ENCODE measurements around the gene PDRG1. TPM values are rescaled to one million over a fixed set of nuclear protein-coding genes. Genes with fewer than 3 reads are reported as not detected.

PDRG1 gene
- total RNA-seq, 1 donor from 2014 or later: 15.5 TPM

DNA sequence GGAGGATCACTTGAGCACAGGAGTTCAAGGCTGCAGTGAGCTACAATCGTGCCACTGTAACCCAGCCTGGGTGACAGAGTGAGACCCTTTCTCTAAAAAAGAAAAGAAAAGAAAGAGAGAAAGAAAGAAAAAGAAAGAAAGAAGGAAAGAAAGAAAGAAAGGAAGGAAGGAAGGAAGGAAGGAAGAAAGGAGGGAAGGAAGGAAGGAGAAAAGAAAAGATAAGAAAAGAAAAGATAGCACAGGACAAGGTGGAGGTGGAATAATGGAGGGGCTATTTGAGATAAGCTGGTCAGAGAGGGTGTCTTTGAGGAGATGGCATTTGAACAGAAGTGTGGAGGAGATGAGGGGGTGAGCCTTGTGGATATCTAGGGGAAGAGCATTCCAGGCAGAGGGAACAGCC lies 2.7 kb upstream of the PDRG1 start:
- DNase-seq (ENCODE audit: low spot score): no peak
- intact Hi-C loops (cut with micrococcal nuclease): loop anchor here (10.0 kb wide), 1 partner anchor 130 kb away; no protein-coding TSS in a partner anchor
- Mint-ChIP-seq H3K27me3 (ENCODE audit: low read depth) (peaks cover 10% of the 10 kb centered on the region), H3K4me1 (ENCODE audit: low read depth) (peaks cover 16% of the 10 kb centered on the region), H3K27ac (no peak overlapping the region), H3K9me3 (no peaks in the 10 kb centered on the region), H3K4me3 (ENCODE audit: low read depth) (no peak overlapping the region), H3K36me3 (ENCODE audit: low read depth) (peaks cover 14% of the 10 kb centered on the region)

DNA sequence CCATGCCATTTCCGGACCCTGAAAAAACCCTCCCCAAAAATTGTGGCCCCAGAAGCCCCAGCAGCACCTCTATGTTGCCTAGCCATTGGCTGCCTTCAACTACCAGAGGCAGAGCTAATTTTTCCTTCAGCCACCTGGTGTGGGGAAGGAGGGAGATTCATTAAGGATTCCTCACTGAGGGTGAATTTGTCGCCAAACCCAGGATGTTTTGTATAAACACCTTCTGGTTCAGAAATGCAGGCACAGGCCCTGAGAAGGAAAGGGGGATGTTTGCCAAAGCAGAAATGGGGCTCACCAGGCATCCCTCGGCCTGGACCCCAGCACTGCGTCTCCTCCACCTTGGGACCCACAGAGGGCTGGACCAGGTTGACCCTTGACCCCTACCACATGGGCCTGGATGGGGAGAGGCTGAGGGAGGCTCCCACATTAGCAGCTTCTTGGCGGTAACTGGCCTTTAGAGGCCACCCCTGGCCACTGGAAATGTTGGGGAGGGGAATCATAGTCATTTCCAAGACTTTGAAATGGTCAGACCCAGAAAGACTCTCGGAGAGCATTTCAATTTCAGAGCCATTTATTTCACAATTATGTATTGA lies 1.8 kb upstream of the PDRG1 start:
- peaks cover 8% of the 10 kb centered on the region for H3K27me3 Mint-ChIP-seq (ENCODE audit: low read depth)
- DNase-seq (ENCODE audit: low spot score): no peak
- intact Hi-C loops (cut with micrococcal nuclease): loop anchor here (10.0 kb wide), 1 partner anchor 129 kb away; no protein-coding TSS in a partner anchor
- H3K9me3 Mint-ChIP-seq: no peaks in the 10 kb centered on the region
- H3K4me3 Mint-ChIP-seq (ENCODE audit: low read depth): no peak overlapping the region
- peaks cover 21% of the 10 kb centered on the region for H3K36me3 Mint-ChIP-seq (ENCODE audit: low read depth)
- no peak overlapping the region for H3K27ac Mint-ChIP-seq
- H3K4me1 Mint-ChIP-seq (ENCODE audit: low read depth): peaks cover 19% of the 10 kb centered on the region

DNA sequence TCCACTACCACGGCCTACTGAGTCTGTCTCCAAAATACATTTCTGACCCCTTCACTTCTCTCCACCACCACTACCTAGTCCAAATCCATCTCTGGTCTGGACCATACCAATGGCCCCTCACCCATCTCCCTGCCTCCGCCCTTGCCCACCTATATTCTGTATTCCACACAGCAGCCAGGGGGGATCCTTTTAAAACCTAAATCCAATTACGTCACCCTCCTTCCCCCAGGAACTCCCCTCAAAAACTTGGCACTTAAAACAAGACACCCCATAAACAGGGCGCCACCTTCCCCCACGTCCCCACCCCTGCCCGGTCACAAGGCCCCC lies 680 bp downstream of the PDRG1 start:
- Mint-ChIP-seq H3K9me3 (no peaks in the 10 kb centered on the region), H3K27ac (peak overlapping the region; percentile 95), H3K27me3 (ENCODE audit: low read depth) (peaks cover 3% of the 10 kb centered on the region), H3K4me3 (ENCODE audit: low read depth) (peak overlapping the region; percentile 86), H3K4me1 (ENCODE audit: low read depth) (peaks cover 19% of the 10 kb centered on the region), H3K36me3 (ENCODE audit: low read depth) (peaks cover 37% of the 10 kb centered on the region)
- no peak for DNase-seq (ENCODE audit: low spot score)
- intact Hi-C loops (cut with micrococcal nuclease): loop anchor here (10.0 kb wide), 1 partner anchor 126 kb away; no protein-coding TSS in a partner anchor

DNA sequence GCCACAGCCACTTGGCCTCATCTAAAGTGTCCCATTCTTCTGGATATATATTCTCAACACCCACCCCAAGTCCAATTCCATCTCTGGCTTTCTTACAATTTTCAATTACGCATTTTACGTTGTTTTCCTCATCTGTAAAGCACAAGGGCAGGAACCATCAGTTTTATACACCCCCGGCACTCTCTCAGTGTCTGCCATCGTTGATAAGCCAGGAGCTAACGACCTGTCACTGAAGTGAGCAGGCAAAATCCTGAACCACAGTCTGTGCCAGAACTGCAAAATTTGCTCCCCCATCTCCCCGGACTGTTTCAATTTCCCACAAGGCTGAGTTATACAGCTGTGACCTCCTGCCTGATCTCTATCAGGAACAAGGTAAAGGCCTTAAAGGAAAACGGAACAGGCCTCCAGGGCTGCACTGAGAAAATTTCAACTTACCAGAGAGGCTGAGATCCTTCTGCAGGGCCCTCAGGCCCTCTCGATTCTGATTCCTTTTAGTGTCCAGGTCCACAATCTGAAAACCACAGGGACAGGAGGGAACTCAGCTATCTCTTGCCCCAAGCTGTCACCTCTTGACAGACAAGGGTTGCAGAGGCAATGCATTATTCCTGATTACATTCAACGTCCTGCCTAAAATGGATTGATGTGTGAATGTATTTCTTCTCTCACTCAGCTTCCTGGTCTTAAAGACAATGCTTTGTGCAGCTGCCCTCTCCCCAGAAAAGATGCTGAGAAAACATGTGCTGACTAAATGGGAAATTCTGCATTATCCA lies 1.8 kb downstream of the PDRG1 start:
- intact Hi-C loops (cut with micrococcal nuclease): loop anchor here (10.0 kb wide), 1 partner anchor 125 kb away; no protein-coding TSS in a partner anchor
- peaks cover 19% of the 10 kb centered on the region for H3K4me1 Mint-ChIP-seq (ENCODE audit: low read depth)

DNA sequence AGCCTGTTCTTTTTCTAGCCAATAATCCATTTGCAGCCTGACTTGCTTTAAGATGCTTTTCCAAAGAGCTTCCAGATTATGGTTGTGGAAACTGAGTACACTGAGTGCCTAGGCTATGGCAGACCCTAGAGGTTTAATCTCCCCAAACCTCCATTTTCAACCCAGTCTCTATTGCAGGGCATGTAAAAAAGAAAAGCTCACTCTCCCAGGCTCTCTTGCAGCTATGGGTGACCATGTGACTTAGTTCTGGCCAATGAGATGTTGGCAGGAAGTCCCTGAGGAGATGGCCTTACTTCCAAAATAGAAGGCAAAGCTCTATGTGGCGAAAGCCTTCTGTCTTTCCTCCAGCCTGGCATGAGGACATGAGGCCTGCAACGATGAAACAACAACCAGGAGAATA lies 3.8 kb downstream of the PDRG1 start:
- no peaks in the 10 kb centered on the region for H3K9me3 Mint-ChIP-seq
- intact Hi-C loops (cut with micrococcal nuclease): no loop called here
- DNase-seq (ENCODE audit: low spot score): no peak
- peaks cover 19% of the 10 kb centered on the region for H3K4me1 Mint-ChIP-seq (ENCODE audit: low read depth)
- H3K36me3 Mint-ChIP-seq (ENCODE audit: low read depth): peaks cover 52% of the 10 kb centered on the region
- no peak overlapping the region for H3K27ac Mint-ChIP-seq
- H3K4me3 Mint-ChIP-seq (ENCODE audit: low read depth): no peak overlapping the region
- H3K27me3 Mint-ChIP-seq (ENCODE audit: low read depth): no peaks in the 10 kb centered on the region

More for the DNA sequence above, 1.8 kb downstream of the PDRG1 start:
- H3K4me3 Mint-ChIP-seq (ENCODE audit: low read depth): peak overlapping the region; percentile 86
- H3K9me3 Mint-ChIP-seq: no peaks in the 10 kb centered on the region
- DNase-seq (ENCODE audit: low spot score): no peak
- no peak overlapping the region for H3K27ac Mint-ChIP-seq
- H3K27me3 Mint-ChIP-seq (ENCODE audit: low read depth): no peaks in the 10 kb centered on the region
- H3K36me3 Mint-ChIP-seq (ENCODE audit: low read depth): peaks cover 45% of the 10 kb centered on the region

DNA sequence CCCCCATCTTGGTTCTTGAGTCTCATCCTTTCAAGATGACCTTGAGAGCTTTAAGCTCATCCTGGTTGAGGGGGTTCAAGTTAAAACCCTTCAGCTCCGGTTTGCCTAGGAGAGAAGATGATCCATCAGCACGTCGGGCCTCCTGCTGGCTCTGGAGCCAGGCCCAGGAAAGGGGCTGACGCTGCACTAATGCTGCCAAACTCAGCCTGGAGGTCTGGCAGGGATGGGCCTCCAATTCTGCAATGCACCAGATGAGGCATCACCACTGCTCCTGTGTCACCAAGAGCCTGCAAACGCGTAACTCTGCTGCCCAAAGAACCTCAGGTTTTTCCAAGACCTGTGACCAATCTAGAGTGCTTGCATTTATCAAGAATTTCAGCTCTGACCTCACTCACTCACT lies 6.1 kb downstream of the PDRG1 start:
- intact Hi-C loops (cut with micrococcal nuclease): no loop called here
- no peak for DNase-seq (ENCODE audit: low spot score)
- no peaks in the 10 kb centered on the region for H3K27me3 Mint-ChIP-seq (ENCODE audit: low read depth)
- H3K9me3 Mint-ChIP-seq: no peaks in the 10 kb centered on the region
- peaks cover 45% of the 10 kb centered on the region for H3K36me3 Mint-ChIP-seq (ENCODE audit: low read depth)
- no peak overlapping the region for H3K27ac Mint-ChIP-seq
- no peak overlapping the region for H3K4me3 Mint-ChIP-seq (ENCODE audit: low read depth)
- peaks cover 10% of the 10 kb centered on the region for H3K4me1 Mint-ChIP-seq (ENCODE audit: low read depth)

DNA sequence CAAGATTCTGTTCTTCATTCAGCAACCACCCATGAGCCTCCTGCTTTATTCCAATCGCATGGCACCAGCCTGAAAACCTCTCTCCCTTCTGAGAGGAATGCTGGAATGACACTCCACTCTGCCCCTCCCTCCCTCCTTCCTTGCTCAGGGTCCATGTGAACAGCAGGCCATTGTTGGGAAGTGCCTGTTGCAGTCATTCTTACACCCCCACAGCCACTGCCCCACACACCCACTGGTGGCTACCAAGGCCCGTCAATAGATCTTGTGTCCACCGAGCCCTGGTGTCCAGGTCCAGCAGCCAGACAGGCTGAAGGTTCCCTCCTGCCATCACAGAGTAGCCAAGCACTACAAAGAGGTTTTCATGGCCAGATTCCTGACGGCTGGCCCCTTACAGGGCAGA lies 6.5 kb downstream of the PDRG1 start:
- intact Hi-C loops (cut with micrococcal nuclease): no loop called here
- DNase-seq (ENCODE audit: low spot score): no peak
- Mint-ChIP-seq H3K36me3 (ENCODE audit: low read depth) (peaks cover 45% of the 10 kb centered on the region), H3K4me3 (ENCODE audit: low read depth) (no peak overlapping the region), H3K4me1 (ENCODE audit: low read depth) (peaks cover 6% of the 10 kb centered on the region), H3K27me3 (ENCODE audit: low read depth) (no peaks in the 10 kb centered on the region), H3K27ac (no peak overlapping the region), H3K9me3 (no peaks in the 10 kb centered on the region)

DNA sequence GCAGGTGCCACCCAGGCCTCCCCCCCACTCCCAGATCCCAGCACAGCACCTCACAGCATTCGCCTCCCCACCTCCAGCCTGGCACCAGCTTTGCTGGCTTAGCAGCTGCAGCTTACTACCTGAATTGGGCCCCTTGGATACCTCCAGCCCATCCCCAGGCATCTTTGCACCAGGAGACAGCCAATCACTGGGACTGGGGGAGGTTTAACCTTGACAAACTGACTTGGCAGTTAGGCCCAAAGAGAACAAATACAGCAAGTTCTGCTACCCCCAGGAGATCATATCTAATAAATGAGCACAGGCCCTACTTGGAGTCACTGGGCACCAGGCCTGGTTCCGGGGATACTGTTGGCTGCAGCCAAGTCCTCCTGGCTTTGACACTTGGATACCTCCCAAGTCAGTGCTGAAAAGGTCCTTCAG lies 8.8 kb downstream of the PDRG1 start:
- H3K27me3 Mint-ChIP-seq (ENCODE audit: low read depth): no peaks in the 10 kb centered on the region
- H3K4me3 Mint-ChIP-seq (ENCODE audit: low read depth): no peak overlapping the region
- H3K27ac Mint-ChIP-seq: no peak overlapping the region
- peaks cover 25% of the 10 kb centered on the region for H3K36me3 Mint-ChIP-seq (ENCODE audit: low read depth)
- no peak for DNase-seq (ENCODE audit: low spot score)
- intact Hi-C loops (cut with micrococcal nuclease): no loop called here
- H3K4me1 Mint-ChIP-seq (ENCODE audit: low read depth): no peaks in the 10 kb centered on the region
- H3K9me3 Mint-ChIP-seq: no peaks in the 10 kb centered on the region

DNA sequence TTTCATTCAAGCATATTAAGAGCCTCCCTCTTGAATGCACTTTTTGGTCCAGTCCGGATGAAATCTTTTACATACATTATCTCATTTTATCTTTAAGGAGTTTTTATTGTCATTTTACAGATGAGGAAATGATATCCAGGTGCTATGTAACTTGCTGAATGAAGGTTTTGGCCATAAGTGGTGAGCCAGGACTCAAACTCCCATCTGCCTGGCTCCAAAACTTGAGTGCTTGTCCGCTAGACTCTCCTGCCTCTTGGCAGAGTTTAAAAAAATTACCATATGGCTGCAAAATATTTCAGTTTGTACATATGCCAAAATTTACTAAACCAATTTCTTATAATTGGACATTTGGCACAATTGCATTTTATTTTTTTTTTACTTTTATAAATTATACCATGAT lies 12.2 kb downstream of the PDRG1 start:
- H3K4me1 Mint-ChIP-seq (ENCODE audit: low read depth): no peaks in the 10 kb centered on the region
- no peak overlapping the region for H3K27ac Mint-ChIP-seq
- intact Hi-C loops (cut with micrococcal nuclease): no loop called here
- peaks cover 3% of the 10 kb centered on the region for H3K36me3 Mint-ChIP-seq (ENCODE audit: low read depth)
- DNase-seq (ENCODE audit: low spot score): no peak
- no peaks in the 10 kb centered on the region for H3K9me3 Mint-ChIP-seq
- no peaks in the 10 kb centered on the region for H3K27me3 Mint-ChIP-seq (ENCODE audit: low read depth)
- no peak overlapping the region for H3K4me3 Mint-ChIP-seq (ENCODE audit: low read depth)

DNA sequence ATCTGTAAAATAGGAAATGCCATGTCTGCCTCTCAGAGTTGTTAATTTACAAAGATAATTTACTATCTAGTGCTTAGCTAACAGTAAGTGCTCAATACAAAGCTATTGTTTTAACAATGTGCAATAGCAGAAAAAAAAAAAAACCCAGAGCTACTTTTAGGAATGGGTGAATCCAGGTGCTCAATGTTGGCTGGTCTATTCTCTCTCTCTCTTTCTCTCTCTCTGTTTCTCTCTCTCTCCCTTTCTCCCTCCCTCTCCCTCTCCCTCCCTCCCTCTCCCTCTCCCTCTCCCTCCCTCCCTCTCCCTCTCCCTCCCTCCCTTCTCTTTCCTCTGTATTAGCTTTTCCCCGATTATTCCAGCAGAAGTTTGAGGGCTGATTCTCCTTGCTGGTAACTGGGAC lies 14.0 kb downstream of the PDRG1 start:
- DNase-seq (ENCODE audit: low spot score): no peak
- Mint-ChIP-seq H3K4me3 (ENCODE audit: low read depth) (no peak overlapping the region), H3K36me3 (ENCODE audit: low read depth) (no peaks in the 10 kb centered on the region), H3K27me3 (ENCODE audit: low read depth) (no peaks in the 10 kb centered on the region), H3K4me1 (ENCODE audit: low read depth) (no peaks in the 10 kb centered on the region), H3K9me3 (no peaks in the 10 kb centered on the region), H3K27ac (no peak overlapping the region)
- intact Hi-C loops (cut with micrococcal nuclease): no loop called here

DNA sequence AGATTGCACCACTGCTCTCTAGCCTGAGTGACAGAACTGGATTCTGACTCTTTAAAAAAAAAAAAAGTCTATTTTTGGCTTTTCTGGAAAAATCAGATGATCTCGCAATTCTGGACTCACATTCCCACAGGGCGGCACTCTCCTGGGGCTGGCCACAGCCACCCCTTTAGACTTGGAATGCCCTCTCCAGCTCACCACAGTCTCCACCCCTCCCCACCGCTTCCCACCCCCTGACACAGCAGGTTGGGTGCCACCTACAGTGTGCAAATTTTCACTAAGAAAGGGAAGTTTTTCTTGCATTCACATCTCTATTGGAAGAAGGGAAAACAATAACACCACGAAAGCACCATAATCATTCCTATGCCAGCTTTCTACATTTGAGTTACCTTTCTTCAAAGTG lies 15.4 kb downstream of the PDRG1 start:
- intact Hi-C loops (cut with micrococcal nuclease): no loop called here
- no peaks in the 10 kb centered on the region for H3K9me3 Mint-ChIP-seq
- no peak overlapping the region for H3K4me3 Mint-ChIP-seq (ENCODE audit: low read depth)
- no peak overlapping the region for H3K27ac Mint-ChIP-seq
- no peaks in the 10 kb centered on the region for H3K36me3 Mint-ChIP-seq (ENCODE audit: low read depth)
- no peaks in the 10 kb centered on the region for H3K27me3 Mint-ChIP-seq (ENCODE audit: low read depth)
- no peaks in the 10 kb centered on the region for H3K4me1 Mint-ChIP-seq (ENCODE audit: low read depth)
- no peak for DNase-seq (ENCODE audit: low spot score)

DNA sequence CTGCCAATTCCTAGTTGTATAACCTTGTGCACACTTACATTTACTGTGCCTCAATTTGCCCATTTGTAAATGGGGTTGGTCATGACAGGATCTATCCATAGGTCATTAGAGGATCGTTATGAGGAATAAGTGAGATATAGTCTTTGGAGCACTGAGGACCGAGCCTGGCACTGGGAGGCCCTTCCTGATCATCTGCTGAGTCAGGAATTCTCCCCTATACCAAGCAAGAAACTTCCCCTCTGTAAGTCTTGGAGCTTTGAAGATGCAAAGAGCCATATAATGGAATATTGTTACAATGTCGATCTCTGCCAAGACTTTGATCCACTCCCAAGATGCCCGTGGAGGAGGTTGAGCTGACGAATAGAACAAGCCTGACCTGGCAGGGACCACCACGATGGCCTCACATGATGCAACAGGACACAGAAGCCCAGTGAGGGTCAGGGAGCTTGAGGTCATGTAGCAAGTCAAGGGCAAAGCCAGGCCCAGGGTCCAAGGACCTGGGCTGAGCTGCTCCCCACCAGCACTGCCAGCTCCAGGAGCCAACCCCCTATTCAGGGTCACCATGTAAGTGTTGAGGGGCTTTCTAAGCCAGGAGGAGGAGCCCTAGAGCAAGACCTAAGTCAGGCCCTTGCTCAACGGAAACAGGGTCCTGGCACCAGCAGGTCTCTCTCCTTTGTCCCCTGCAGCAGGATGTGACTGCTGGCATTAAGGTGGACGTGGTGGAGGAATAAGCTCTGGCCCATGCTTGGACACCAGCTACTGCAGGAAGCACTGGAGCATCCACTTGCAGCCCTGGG lies 16.7 kb downstream of the PDRG1 start:
- Mint-ChIP-seq H3K4me1 (ENCODE audit: low read depth) (no peaks in the 10 kb centered on the region), H3K9me3 (no peaks in the 10 kb centered on the region), H3K36me3 (ENCODE audit: low read depth) (no peaks in the 10 kb centered on the region)

DNA sequence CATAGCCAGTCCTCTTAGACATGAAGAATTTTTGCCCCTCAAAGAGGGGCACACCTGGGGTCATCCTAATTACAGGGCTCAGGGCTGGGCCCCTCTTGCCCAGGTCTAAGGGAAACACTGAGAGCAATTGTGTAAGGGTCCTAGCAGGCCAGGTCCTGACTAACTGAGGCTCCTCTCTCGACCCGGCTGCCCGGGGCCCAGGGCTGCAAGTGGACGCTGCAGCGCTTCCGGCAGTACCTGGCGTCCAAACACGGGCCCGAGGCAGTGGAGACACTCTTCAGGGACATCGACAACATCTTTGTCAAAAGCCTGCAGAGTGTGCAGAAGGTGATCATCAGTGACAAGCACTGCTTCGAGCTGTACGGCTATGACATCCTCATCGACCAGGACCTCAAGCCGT lies 17.4 kb downstream of the PDRG1 start:
- H3K27ac Mint-ChIP-seq: no peak overlapping the region
- peaks cover 5% of the 10 kb centered on the region for H3K27me3 Mint-ChIP-seq (ENCODE audit: low read depth)
- no peak overlapping the region for H3K4me3 Mint-ChIP-seq (ENCODE audit: low read depth)
- intact Hi-C loops (cut with micrococcal nuclease): no loop called here
- no peak for DNase-seq (ENCODE audit: low spot score)
- no peaks in the 10 kb centered on the region for H3K9me3 Mint-ChIP-seq
- no peaks in the 10 kb centered on the region for H3K36me3 Mint-ChIP-seq (ENCODE audit: low read depth)
- no peaks in the 10 kb centered on the region for H3K4me1 Mint-ChIP-seq (ENCODE audit: low read depth)

More for the DNA sequence above, 16.7 kb downstream of the PDRG1 start:
- intact Hi-C loops (cut with micrococcal nuclease): no loop called here
- peaks cover 5% of the 10 kb centered on the region for H3K27me3 Mint-ChIP-seq (ENCODE audit: low read depth)
- no peak overlapping the region for H3K27ac Mint-ChIP-seq
- no peak overlapping the region for H3K4me3 Mint-ChIP-seq (ENCODE audit: low read depth)
- DNase-seq (ENCODE audit: low spot score): no peak
